LNCaP clone FGC (cell line): ENCODE data around the gene ZKSCAN1.

Experiments
- DNase-seq: peaks from one replicate; pipeline ENCODE4 v3.0.0-alpha.2; 2011; ENCODE audit warnings: low read depth
- H3K4me3 ChIP-seq: 2 replicates; pipeline ENCODE4 v1.5.1; 2011; ENCODE audit warnings: mild to moderate bottlenecking, low read depth, low read length, control low read depth
- TF ChIP-seq, protein P1 (sequence below): IDR thresholded peaks from 2 replicates; pipeline ENCODE4 v1.5.1; 2012; ENCODE audit warnings: mild to moderate bottlenecking; ENCODE audit not compliant: control insufficient read depth, insufficient read depth; ENCODE audit errors: extremely low read depth

Gene ZKSCAN1

DNA sequence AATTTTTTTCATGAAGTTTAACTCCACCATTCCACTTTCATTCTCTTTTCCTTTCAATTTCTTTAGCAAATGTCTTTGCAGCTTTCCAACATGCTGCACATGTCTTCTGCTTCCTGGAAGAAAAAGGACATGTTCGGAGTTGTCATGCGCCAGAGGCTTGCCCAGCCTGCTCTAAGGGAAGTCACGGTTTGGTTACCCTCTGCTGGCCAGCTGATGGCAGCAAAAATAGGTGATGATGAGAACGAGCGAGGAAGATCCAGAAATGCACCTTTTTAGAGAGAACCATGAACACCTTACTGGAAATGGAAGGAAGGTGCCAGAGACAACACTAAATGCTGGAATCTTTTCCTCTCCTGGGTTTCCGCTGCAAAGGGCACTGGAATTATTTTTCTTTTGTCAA lies 29.3 kb downstream of the ZKSCAN1 start:
- DNase-seq = no peak
- TF ChIP-seq, protein P1, sequence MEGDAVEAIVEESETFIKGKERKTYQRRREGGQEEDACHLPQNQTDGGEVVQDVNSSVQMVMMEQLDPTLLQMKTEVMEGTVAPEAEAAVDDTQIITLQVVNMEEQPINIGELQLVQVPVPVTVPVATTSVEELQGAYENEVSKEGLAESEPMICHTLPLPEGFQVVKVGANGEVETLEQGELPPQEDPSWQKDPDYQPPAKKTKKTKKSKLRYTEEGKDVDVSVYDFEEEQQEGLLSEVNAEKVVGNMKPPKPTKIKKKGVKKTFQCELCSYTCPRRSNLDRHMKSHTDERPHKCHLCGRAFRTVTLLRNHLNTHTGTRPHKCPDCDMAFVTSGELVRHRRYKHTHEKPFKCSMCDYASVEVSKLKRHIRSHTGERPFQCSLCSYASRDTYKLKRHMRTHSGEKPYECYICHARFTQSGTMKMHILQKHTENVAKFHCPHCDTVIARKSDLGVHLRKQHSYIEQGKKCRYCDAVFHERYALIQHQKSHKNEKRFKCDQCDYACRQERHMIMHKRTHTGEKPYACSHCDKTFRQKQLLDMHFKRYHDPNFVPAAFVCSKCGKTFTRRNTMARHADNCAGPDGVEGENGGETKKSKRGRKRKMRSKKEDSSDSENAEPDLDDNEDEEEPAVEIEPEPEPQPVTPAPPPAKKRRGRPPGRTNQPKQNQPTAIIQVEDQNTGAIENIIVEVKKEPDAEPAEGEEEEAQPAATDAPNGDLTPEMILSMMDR = peak; percentile 52
- no peak overlapping the region for H3K4me3 ChIP-seq

DNA sequence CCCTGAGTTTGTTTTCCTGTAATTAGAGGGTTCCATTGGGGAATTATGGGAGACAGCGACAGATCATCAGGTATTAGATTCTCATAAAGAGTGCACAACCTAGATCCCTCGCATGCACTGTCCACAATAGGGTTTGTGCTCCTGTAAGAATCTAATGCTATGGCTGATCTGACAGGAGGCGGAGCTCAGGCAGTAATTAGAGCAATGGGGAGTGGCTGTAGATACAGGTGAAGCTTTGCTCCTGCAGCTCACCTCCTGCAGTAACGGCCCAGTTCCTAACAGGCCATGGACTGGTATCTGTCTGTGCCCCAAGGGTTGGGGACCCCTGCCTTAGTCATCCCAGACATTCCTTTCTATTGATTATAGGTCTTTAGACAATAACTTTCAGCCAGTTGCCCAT lies 33.3 kb downstream of the ZKSCAN1 start:
- no peak for DNase-seq
- TF ChIP-seq, protein P1 = no peak
- no peak overlapping the region for H3K4me3 ChIP-seq

DNA sequence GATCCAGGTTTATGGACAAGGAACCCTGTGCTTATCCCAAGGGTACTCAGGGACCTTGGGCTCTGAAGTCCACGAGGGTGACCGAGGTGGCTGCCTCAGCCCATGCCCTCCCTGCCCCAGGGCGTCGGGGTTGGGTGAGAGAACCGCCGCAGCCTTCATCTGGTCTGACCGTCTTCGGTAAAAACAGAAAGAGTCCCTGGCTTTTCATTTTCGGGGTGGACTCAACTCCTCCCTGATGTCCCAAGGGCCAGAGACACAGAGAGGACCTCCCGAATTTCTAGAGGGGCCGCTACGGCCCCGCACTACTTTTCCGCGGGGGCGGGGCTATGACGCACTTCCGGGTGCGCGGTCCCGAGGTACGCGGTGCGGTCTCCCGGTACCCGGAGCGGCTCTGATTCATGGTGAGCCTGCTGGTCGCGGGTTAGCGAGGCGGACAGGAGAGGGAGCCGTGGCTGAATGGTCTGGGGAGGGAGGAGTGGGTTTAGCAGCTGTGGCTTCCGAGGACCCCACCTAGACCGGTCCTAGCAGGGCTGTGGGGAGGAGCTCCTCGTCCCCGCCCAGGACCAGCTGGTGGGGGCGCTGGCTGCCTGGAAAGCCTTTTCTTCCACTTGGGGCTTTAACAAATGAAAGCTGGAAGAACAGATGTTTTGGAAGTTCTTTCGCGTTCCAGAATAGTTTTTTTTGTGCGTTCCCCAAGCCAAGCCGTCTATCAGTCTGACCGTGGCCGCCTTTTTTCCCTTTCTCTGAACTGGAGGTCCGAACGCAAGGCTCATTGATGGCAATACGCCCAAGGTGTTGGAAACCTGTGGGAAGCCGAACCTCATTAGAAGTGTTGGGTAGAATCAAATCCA lies 34.3 kb downstream of the ZKSCAN1 start, which contains the start of gene ZSCAN21:
Gene ZSCAN21 (plus strand): TSS at position 334 of the 851 bp plus-strand sequence. CDS start 7,233 bp downstream, outside the sequence.
- TF ChIP-seq, protein P1 = no peak
- DNase-seq = no peak
- peak within 1 kb of the TSS; percentile 85 for H3K4me3 ChIP-seq

DNA sequence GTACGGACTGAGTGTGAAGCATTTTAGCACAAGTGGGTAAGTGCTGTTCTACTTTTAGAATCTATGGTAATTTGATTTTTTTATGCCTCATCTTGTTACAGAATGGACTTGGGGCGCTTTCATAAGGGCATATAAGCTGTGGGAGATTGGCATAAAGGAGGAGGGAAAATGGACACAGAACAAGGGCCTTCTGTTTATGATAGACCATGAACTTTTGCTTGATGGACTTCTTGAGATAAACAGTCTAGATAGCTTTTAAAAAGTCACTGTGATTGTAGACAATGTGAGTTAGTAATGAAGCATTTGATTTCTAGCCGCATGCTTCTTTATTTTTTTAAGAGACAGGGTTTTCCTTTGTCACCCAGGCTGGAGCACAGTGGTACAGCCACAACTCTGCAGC lies 36.2 kb downstream of the ZKSCAN1 start:
- DNase-seq = no peak
- TF ChIP-seq, protein P1 = no peak

DNA sequence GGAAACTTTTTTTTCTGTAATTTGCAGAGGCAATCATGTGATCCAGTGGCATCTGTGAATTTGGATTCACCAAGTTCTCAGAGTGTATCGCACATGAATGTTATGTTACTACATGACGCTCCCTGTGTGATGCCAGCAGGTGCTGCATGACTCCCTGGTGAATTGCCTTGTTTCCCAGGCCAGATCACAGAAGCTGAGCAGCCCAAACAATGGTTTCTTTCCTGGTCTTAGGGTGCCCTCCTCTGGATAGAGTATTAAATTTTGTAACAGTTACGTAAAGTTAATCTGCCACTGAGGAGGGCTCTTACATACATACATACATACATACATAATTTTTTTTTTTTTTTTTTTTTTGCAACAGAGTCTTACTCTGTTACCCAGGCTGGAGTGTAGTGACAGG lies 37.8 kb downstream of the ZKSCAN1 start:
- H3K4me3 ChIP-seq = no peak overlapping the region
- TF ChIP-seq, protein P1 = peak; percentile 43
- DNase-seq = peak; percentile 59

More for the DNA sequence above, 36.2 kb downstream of the ZKSCAN1 start:
- no peak overlapping the region for H3K4me3 ChIP-seq

DNA sequence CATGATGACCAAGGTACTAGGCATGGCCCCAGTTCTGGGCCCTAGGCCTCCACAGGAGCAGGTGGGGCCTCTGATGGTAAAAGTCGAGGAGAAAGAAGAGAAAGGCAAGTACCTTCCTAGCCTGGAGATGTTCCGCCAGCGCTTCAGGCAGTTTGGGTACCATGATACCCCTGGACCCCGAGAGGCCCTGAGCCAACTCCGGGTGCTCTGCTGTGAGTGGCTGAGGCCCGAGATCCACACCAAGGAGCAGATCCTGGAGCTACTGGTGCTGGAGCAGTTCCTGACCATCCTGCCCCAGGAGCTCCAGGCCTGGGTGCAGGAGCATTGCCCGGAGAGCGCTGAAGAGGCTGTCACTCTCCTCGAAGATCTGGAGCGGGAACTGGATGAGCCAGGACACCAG lies 41.6 kb downstream of the ZKSCAN1 start:
- TF ChIP-seq, protein P1 = no peak
- no peak overlapping the region for H3K4me3 ChIP-seq
- DNase-seq = no peak

DNA sequence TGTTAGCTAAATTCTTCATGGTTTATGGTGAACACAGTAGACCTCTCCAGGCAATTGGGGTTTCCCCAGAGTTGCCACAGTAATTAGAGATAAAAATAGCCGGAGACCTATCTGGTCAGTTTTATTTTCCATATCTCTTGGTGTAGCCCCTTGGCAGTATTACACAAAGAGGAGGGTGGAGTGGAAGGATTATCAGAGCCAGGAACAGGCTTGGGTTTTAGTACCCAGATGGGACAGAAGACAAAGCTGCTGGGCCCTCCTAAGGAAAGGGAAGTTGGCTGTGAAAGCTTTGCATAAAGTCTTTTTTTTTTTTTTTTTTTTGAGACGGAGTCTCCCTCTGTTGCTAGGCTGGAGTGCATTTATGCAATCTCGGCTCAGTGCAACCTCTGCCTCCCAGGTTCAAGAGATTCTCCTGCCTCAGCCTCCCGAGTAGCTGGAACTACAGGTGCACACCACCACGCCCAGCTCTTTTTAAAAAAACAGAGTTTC lies 43.9 kb downstream of the ZKSCAN1 start:
- TF ChIP-seq, protein P1 = no peak
- no peak for DNase-seq
- H3K4me3 ChIP-seq = no peak overlapping the region
